OCI-LY7 (cell line): ENCODE data around the gene RPL3. TPM values are rescaled to one million over a fixed set of nuclear protein-coding genes. Genes with fewer than 3 reads are reported as not detected.

Source experiments
- BruUV-seq: library from RNA; stranded (reverse); fragments of 400-500 nt; replicated peaks from 2 replicates; lab custom pipeline; 2021; lab: Mats Ljungman, UMichigan
- CTCF ChIA-PET: fragments of 300-600 bp; sonication (Branson Sonifier 250); formaldehyde crosslinking; loops from one replicate; lab custom pipeline; 2022; ENCODE audit warnings: antibody characterized with exemption; ENCODE audit not compliant: unreplicated experiment; lab: Charles Lee
- POLR2A ChIA-PET: fragments of 300-600 bp; sonication (Branson Sonifier 250); formaldehyde crosslinking; loops from one replicate; lab custom pipeline; 2022; ENCODE audit warnings: antibody characterized with exemption; lab: Charles Lee
- DNase-seq: peaks from one replicate; pipeline ENCODE4 v3.0.0-alpha.2; 2015; ENCODE audit warnings: low spot score
- H2AFZ ChIP-seq: fragments of 200-600 bp; sonication (generic), shearing (Covaris generic); 2 replicates; pipeline ENCODE4 v1.6.1; 2014; ENCODE audit warnings: mild to moderate bottlenecking, antibody characterized with exemption, low read length, moderate library complexity
- H3K27ac ChIP-seq: fragments of 200-600 bp; sonication (generic); 2 replicates; pipeline ENCODE4 v1.5.1; 2014; ENCODE audit warnings: mixed run types, low read depth, mild to moderate bottlenecking, moderate library complexity, low read length, inconsistent platforms; ENCODE audit not compliant: poor library complexity, severe bottlenecking
- H3K36me3 ChIP-seq: fragments of 200-600 bp; sonication (generic); 2 replicates; pipeline ENCODE4 v1.6.1; 2014; ENCODE audit warnings: mild to moderate bottlenecking, antibody characterized with exemption, low read length, moderate library complexity, mixed read lengths; ENCODE audit not compliant: insufficient read depth
- H3K4me1 ChIP-seq: fragments of 200-600 bp; sonication (generic); 2 replicates; pipeline ENCODE4 v1.5.1; 2014; ENCODE audit warnings: mild to moderate bottlenecking, low read length; ENCODE audit not compliant: insufficient read depth, poor library complexity, severe bottlenecking
- H3K4me2 ChIP-seq: fragments of 200-600 bp; sonication (generic); 2 replicates; pipeline ENCODE4 v1.6.1; 2014; ENCODE audit warnings: mild to moderate bottlenecking, low read length
- H3K4me3 ChIP-seq: fragments of 200-600 bp; sonication (generic); 2 replicates; pipeline ENCODE4 v1.5.1; 2014; ENCODE audit warnings: mild to moderate bottlenecking, low read depth, low read length; ENCODE audit not compliant: poor library complexity, severe bottlenecking
- H3K79me2 ChIP-seq: fragments of 200-600 bp; sonication (generic); 2 replicates; pipeline ENCODE4 v1.6.1; 2016; ENCODE audit warnings: low read depth, mild to moderate bottlenecking, low read length, moderate library complexity, mixed read lengths; ENCODE audit not compliant: insufficient read depth
- H3K9me2 ChIP-seq: fragments of 200-600 bp; sonication (generic); 2 replicates; pipeline ENCODE4 v1.6.1; 2016; ENCODE audit warnings: mild to moderate bottlenecking, low read length, mixed read lengths; ENCODE audit not compliant: insufficient read depth
- H3K9me3 ChIP-seq: fragments of 200-600 bp; sonication (generic); 2 replicates; pipeline ENCODE4 v1.6.1; 2014; ENCODE audit warnings: mild to moderate bottlenecking, mixed run types, low read length, mixed read lengths
- H4K20me1 ChIP-seq: fragments of 200-600 bp; sonication (generic); 2 replicates; pipeline ENCODE4 v1.6.1; 2014; ENCODE audit warnings: mild to moderate bottlenecking, antibody characterized with exemption, low read length, moderate library complexity, mixed read lengths; ENCODE audit not compliant: insufficient read depth
- EZH2phosphoT487 ChIP-seq: fragments of 200-600 bp; sonication (generic); IDR thresholded peaks from 2 replicates; pipeline ENCODE4 v1.6.1; 2018; ENCODE audit warnings: low read depth, borderline replicate concordance, mild to moderate bottlenecking, mixed run types, antibody characterized with exemption, low read length, moderate library complexity, mixed read lengths
- intact Hi-C: fragments of 100-400 bp; cut with micrococcal nuclease; formaldehyde crosslinking; loops from one replicate; pipeline ENCODE4 v1.10.0; 2022; ENCODE audit not compliant: unreplicated experiment
- total RNA-seq, 2 experiments: library from RNA; depleted of rRNA in 1 of 2; stranded (reverse); fragments of >200 nt in 1 of 2; shearing (Covaris generic) in 1 of 2; gene quantifications; 2 replicates each; pipeline ENCODE4 v1.2.3, GENCODE V29; 2014 to 2022
- TF ChIP-seq, protein P1 (sequence below): fragments of 200-600 bp; sonication (generic); conservative IDR thresholded peaks from 2 replicates; pipeline ENCODE4 v1.5.1; 2014; ENCODE audit warnings: mild to moderate bottlenecking, antibody characterized with exemption, low read length, moderate library complexity, mixed read lengths

RPL3 gene
- total RNA-seq, 2 experiments from 2014 or later: 2,313 to 2,457 TPM

DNA sequence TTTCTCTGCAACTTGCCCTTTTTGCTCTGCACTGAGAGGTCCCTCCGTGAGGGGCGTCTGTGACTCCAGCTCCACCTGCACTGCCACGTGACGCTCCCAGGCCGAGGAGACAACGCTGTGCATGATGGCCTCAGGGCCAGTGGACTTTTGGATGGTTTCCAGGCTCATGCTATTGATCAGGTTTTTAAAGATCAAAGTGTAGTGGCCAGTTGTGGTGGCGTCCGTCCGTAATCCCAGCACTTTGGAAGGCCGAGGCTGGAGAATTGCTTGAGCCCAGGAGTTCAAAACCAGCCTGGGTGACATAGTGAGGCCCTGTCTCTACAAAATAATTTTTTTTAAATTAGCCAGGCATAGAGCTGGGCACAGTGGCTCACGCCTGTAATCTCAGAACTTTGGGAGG is 16.1 kb downstream of the RPL3 start:
- H4K20me1 ChIP-seq: no peaks in the 10 kb centered on the region; the same call in 1 of the 2 replicates
- peaks cover 14% of the 10 kb centered on the region for H3K36me3 ChIP-seq
- H2AFZ ChIP-seq: no peak overlapping the region
- H3K79me2 ChIP-seq: no peaks in the 10 kb centered on the region
- no peak for DNase-seq
- no peaks in the 10 kb centered on the region for H3K9me3 ChIP-seq
- no peaks in the 10 kb centered on the region for H3K9me2 ChIP-seq
- POLR2A ChIA-PET: no interaction called here
- BruUV-seq: no TSS peak
- TF ChIP-seq EZH2phosphoT487: no peak
- TF ChIP-seq, protein P1, sequence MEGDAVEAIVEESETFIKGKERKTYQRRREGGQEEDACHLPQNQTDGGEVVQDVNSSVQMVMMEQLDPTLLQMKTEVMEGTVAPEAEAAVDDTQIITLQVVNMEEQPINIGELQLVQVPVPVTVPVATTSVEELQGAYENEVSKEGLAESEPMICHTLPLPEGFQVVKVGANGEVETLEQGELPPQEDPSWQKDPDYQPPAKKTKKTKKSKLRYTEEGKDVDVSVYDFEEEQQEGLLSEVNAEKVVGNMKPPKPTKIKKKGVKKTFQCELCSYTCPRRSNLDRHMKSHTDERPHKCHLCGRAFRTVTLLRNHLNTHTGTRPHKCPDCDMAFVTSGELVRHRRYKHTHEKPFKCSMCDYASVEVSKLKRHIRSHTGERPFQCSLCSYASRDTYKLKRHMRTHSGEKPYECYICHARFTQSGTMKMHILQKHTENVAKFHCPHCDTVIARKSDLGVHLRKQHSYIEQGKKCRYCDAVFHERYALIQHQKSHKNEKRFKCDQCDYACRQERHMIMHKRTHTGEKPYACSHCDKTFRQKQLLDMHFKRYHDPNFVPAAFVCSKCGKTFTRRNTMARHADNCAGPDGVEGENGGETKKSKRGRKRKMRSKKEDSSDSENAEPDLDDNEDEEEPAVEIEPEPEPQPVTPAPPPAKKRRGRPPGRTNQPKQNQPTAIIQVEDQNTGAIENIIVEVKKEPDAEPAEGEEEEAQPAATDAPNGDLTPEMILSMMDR: no peak
- intact Hi-C loops: no loop called here
- H3K4me1 ChIP-seq: peaks cover 18% of the 10 kb centered on the region
- CTCF ChIA-PET: no interaction called here
- H3K4me2 ChIP-seq: no peak overlapping the region
- H3K27ac ChIP-seq: no peak overlapping the region
- H3K4me3 ChIP-seq: no peak overlapping the region

DNA sequence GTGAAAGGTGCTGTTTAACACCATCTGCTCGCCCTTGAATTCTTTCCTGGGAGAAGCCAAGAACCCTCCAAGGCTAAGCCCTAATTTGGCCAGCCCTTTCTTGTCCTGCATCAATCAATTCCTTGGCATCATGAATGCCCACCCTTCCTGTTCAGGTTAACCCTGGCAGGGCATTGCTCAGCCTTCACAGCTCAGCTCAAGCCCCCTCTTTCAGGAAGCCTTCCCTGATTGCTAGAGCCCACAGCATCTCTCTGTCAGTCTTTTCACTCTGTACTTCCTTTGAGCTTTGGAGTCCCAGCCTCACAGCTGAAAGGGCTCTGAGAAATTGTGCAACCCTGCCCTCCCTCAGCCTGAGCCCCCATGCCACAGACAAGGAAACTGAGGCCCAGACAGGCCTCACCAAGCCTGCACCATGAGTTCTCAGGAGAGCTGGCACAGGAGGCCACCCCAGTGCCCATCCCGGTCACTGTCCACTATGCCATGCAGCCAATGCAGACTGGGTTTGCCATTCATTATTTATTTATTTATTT is 16.9 kb downstream of the RPL3 start:
- no peak for TF ChIP-seq EZH2phosphoT487
- TF ChIP-seq, protein P1: no peak
- no peaks in the 10 kb centered on the region for H3K9me2 ChIP-seq
- H3K79me2 ChIP-seq: no peaks in the 10 kb centered on the region
- DNase-seq: no peak
- POLR2A ChIA-PET: interaction anchor here (0.6 kb wide), 1 partner anchor 141 kb away, joined by 4 read pairs; no protein-coding TSS in a partner anchor
- no peaks in the 10 kb centered on the region; the same call in 1 of the 2 replicates for H4K20me1 ChIP-seq
- H3K9me3 ChIP-seq: no peaks in the 10 kb centered on the region
- H3K36me3 ChIP-seq: peaks cover 14% of the 10 kb centered on the region
- CTCF ChIA-PET: no interaction called here
- intact Hi-C loops: no loop called here
- H3K4me2 ChIP-seq: no peak overlapping the region
- peaks cover 26% of the 10 kb centered on the region for H3K4me1 ChIP-seq
- no TSS peak for BruUV-seq
- H3K4me3 ChIP-seq: no peak overlapping the region
- no peak overlapping the region for H3K27ac ChIP-seq
- H2AFZ ChIP-seq: no peak overlapping the region

DNA sequence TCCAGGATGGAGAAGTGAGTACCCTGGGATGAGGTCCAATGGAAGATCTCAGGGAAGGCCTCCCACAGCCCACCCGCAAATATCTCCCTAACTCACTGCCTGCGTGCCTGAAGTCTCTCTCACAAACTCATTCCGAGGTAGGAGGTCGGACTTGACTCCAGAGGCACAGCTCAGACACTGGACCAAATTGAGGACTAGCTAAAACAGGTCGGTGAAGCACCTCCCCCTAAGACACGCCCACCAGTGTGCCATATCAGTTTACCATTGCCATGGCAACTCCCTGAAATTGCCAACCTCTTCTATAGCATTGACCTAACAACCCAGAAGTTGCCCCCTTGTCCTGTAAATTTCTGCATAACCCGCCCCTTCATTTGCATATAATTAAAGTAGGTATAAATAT is 17.5 kb downstream of the RPL3 start:
- Histone ChIP-seq H2AFZ (no peak overlapping the region), H3K79me2 (no peaks in the 10 kb centered on the region), H3K36me3 (peaks cover 8% of the 10 kb centered on the region), H3K4me3 (no peak overlapping the region), H3K9me2 (no peaks in the 10 kb centered on the region), H3K9me3 (no peaks in the 10 kb centered on the region), H3K4me2 (no peak overlapping the region), H3K27ac (no peak overlapping the region), H3K4me1 (peaks cover 32% of the 10 kb centered on the region), H4K20me1 (no peaks in the 10 kb centered on the region; the same call in 1 of the 2 replicates)
- TF ChIP-seq EZH2phosphoT487: no peak
- TF ChIP-seq, protein P1: no peak
- DNase-seq: no peak
- intact Hi-C loops: no loop called here
- CTCF ChIA-PET: no interaction called here
- no TSS peak for BruUV-seq
- POLR2A ChIA-PET: interaction anchor here (0.6 to 1.0 kb wide), 2 partner anchors 141 to 153 kb away, joined by 3 to 4 read pairs; no protein-coding TSS in a partner anchor
